Measurements from ENCODE around the gene S100PBP. TPM values are rescaled to one million over a fixed set of nuclear protein-coding genes. Genes with fewer than 3 reads are reported as not detected.
A peak's percentile ranks its signal among the peaks of the same experiment; 100 is the strongest.

S100PBP gene
- total RNA-seq, 1 donor from 2014 or later = 43.3 TPM

- no peak for TF ChIP-seq CTCF (IDR thresholded peaks at IDR 0.05; ENCODE audit: unreplicated experiment)
- Mint-ChIP-seq H3K4me3 (ENCODE audit: unreplicated experiment) (no peak overlapping the region), H3K4me1 (ENCODE audit: unreplicated experiment) (peaks cover 12% of the 10 kb centered on the region), H3K36me3 (ENCODE audit: low read depth, unreplicated experiment) (no peaks in the 10 kb centered on the region), H3K9me3 (ENCODE audit: unreplicated experiment) (no peaks in the 10 kb centered on the region), H3K27ac (ENCODE audit: unreplicated experiment) (no peak overlapping the region), H3K27me3 (ENCODE audit: unreplicated experiment) (no peaks in the 10 kb centered on the region)
- no peak for DNase-seq (ENCODE audit: low spot score)
These were observed 38.6 kb downstream of the S100PBP start for GRCh38 chr1:32855861-32856617.

- H3K4me3 Mint-ChIP-seq (ENCODE audit: unreplicated experiment) = no peak overlapping the region
- DNase-seq (ENCODE audit: low spot score) = no peak
- H3K36me3 Mint-ChIP-seq (ENCODE audit: low read depth, unreplicated experiment) = peaks cover 6% of the 10 kb centered on the region
- H3K27me3 Mint-ChIP-seq (ENCODE audit: unreplicated experiment) = no peaks in the 10 kb centered on the region
- TF ChIP-seq CTCF (IDR thresholded peaks at IDR 0.05; ENCODE audit: unreplicated experiment) = no peak
- no peaks in the 10 kb centered on the region for H3K9me3 Mint-ChIP-seq (ENCODE audit: unreplicated experiment)
- peaks cover 29% of the 10 kb centered on the region for H3K4me1 Mint-ChIP-seq (ENCODE audit: unreplicated experiment)
- H3K27ac Mint-ChIP-seq (ENCODE audit: unreplicated experiment) = no peak overlapping the region
These were observed 40.7 kb downstream of the S100PBP start for GRCh38 chr1:32858136-32858535.

- Mint-ChIP-seq H3K36me3 (ENCODE audit: low read depth, unreplicated experiment) (peaks cover 6% of the 10 kb centered on the region), H3K4me3 (ENCODE audit: unreplicated experiment) (no peak overlapping the region), H3K9me3 (ENCODE audit: unreplicated experiment) (no peaks in the 10 kb centered on the region), H3K27me3 (ENCODE audit: unreplicated experiment) (no peaks in the 10 kb centered on the region), H3K27ac (ENCODE audit: unreplicated experiment) (no peak overlapping the region), H3K4me1 (ENCODE audit: unreplicated experiment) (peaks cover 29% of the 10 kb centered on the region)
- DNase-seq (ENCODE audit: low spot score) = no peak
- no peak for TF ChIP-seq CTCF (IDR thresholded peaks at IDR 0.05; ENCODE audit: unreplicated experiment)
These were observed 41.3 kb downstream of the S100PBP start for GRCh38 chr1:32858791-32859190.

GRCh38 chr1:32859915-32860314 lies 42.5 kb downstream of the S100PBP start:
- H3K27me3 Mint-ChIP-seq (ENCODE audit: unreplicated experiment) = no peaks in the 10 kb centered on the region
- no peak for TF ChIP-seq CTCF (IDR thresholded peaks at IDR 0.05; ENCODE audit: unreplicated experiment)
- H3K36me3 Mint-ChIP-seq (ENCODE audit: low read depth, unreplicated experiment) = peaks cover 6% of the 10 kb centered on the region
- peaks cover 29% of the 10 kb centered on the region for H3K4me1 Mint-ChIP-seq (ENCODE audit: unreplicated experiment)
- no peak for DNase-seq (ENCODE audit: low spot score)
- H3K9me3 Mint-ChIP-seq (ENCODE audit: unreplicated experiment) = no peaks in the 10 kb centered on the region
- no peak overlapping the region for H3K4me3 Mint-ChIP-seq (ENCODE audit: unreplicated experiment)
- H3K27ac Mint-ChIP-seq (ENCODE audit: unreplicated experiment) = no peak overlapping the region

GRCh38 chr1:32860566-32860965 lies 43.1 kb downstream of the S100PBP start:
- no peak for TF ChIP-seq CTCF (IDR thresholded peaks at IDR 0.05; ENCODE audit: unreplicated experiment)
- Mint-ChIP-seq H3K9me3 (ENCODE audit: unreplicated experiment) (no peaks in the 10 kb centered on the region), H3K4me1 (ENCODE audit: unreplicated experiment) (peaks cover 29% of the 10 kb centered on the region), H3K27me3 (ENCODE audit: unreplicated experiment) (no peaks in the 10 kb centered on the region), H3K4me3 (ENCODE audit: unreplicated experiment) (peak overlapping the region; percentile 69), H3K36me3 (ENCODE audit: low read depth, unreplicated experiment) (peaks cover 6% of the 10 kb centered on the region), H3K27ac (ENCODE audit: unreplicated experiment) (peak overlapping the region; percentile 42)
- no peak for DNase-seq (ENCODE audit: low spot score)

Measured in endothelial cell (in vitro differentiated cells).